Loucy (cell line): ENCODE data around the gene ZNF747.

Experiments used
- H2AFZ ChIP-seq: fragments of 200-600 bp; sonication (generic); 2 replicates; pipeline ENCODE4 v1.6.0; 2016; ENCODE audit warnings: antibody characterized with exemption, mild to moderate bottlenecking, low read length, moderate library complexity
- H3F3A ChIP-seq: fragments of 200-600 bp; 2 replicates; pipeline ENCODE4 v1.6.0; 2016; ENCODE audit warnings: antibody characterized with exemption, low read depth, mild to moderate bottlenecking
- H3K27me3 ChIP-seq: fragments of 200-600 bp; sonication (generic); 2 replicates; pipeline ENCODE4 v1.6.1; 2014; ENCODE audit warnings: low read length, mild to moderate bottlenecking; ENCODE audit not compliant: insufficient read depth, poor library complexity, severe bottlenecking
- H3K36me3 ChIP-seq: fragments of 200-600 bp; sonication (generic); 2 replicates; pipeline ENCODE4 v1.6.1; 2016; ENCODE audit warnings: low read length; ENCODE audit not compliant: insufficient read depth
- H3K4me1 ChIP-seq: fragments of 200-600 bp; sonication (generic); 2 replicates; pipeline ENCODE4 v1.5.1; 2014; ENCODE audit warnings: low read length, mild to moderate bottlenecking; ENCODE audit not compliant: insufficient read depth, poor library complexity, severe bottlenecking
- H3K4me2 ChIP-seq: fragments of 200-600 bp; sonication (generic); 2 replicates; pipeline ENCODE4 v1.6.0; 2014; ENCODE audit warnings: antibody characterized with exemption, low read length, low read depth, mild to moderate bottlenecking; ENCODE audit not compliant: poor library complexity, severe bottlenecking
- H3K4me3 ChIP-seq: fragments of 200-600 bp; sonication (generic); 2 replicates; pipeline ENCODE4 v1.5.1; 2014; ENCODE audit warnings: low read length, mild to moderate bottlenecking, mixed read lengths; ENCODE audit not compliant: poor library complexity, severe bottlenecking
- H3K79me2 ChIP-seq: fragments of 200-600 bp; sonication (generic); 2 replicates; pipeline ENCODE4 v1.6.1; 2014; ENCODE audit warnings: low read length; ENCODE audit not compliant: insufficient read depth
- H3K9ac ChIP-seq: fragments of 200-600 bp; sonication (generic); 2 replicates; pipeline ENCODE4 v1.6.0; 2014; ENCODE audit warnings: mild to moderate bottlenecking, low read depth, low read length, moderate library complexity; ENCODE audit not compliant: poor library complexity, severe bottlenecking
- H3K9me2 ChIP-seq: fragments of 200-600 bp; sonication (generic); replicated peaks from 2 replicates; pipeline ENCODE4 v1.6.1; 2016; ENCODE audit warnings: low read depth, low read length, mixed read lengths
- H3K9me3 ChIP-seq: fragments of 200-600 bp; sonication (generic); 2 replicates; pipeline ENCODE4 v1.6.1; 2014; ENCODE audit warnings: mild to moderate bottlenecking, antibody characterized with exemption, low read length, low read depth; ENCODE audit not compliant: insufficient read depth
- H4K20me1 ChIP-seq: fragments of 200-600 bp; sonication (generic); 2 replicates; pipeline ENCODE4 v1.6.0; 2014; ENCODE audit warnings: antibody characterized with exemption, low read length, mild to moderate bottlenecking; ENCODE audit not compliant: insufficient read depth, poor library complexity, severe bottlenecking
- EZH2phosphoT487 ChIP-seq: fragments of 200-600 bp; IDR thresholded peaks from 2 replicates; pipeline ENCODE4 v1.6.1; 2018; ENCODE audit warnings: antibody characterized with exemption, mild to moderate bottlenecking, moderate library complexity, borderline replicate concordance
- TF ChIP-seq, protein P1 (sequence below): fragments of 200-600 bp; sonication (generic); conservative IDR thresholded peaks from 2 replicates; pipeline ENCODE4 v1.5.1; 2014; ENCODE audit warnings: mild to moderate bottlenecking, antibody characterized with exemption, low read length

Gene ZNF747

DNA sequence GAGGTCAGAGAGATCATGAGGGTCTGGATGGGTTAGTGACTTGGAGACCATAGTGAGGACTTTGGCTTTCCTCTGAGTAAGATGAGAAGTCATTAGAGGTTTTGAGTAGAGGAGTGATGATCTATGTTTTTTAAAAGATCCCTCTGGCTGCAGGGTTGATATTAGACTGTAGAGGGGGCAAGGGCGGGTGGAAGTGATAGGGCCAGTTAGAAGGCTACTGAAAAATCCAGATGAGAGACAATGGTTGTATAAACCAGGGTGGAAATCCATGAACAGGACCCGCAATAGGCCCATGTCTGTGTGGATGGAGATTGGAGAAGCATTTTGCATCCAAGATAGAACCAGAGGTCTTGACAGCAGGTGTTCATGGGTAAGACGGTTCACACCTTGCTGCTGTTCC, 52.3 kb downstream of the ZNF747 start:
- Histone ChIP-seq H2AFZ (no peak overlapping the region), H4K20me1 (no peaks in the 10 kb centered on the region), H3K9me2 (no peaks in the 10 kb centered on the region), H3K9ac (no peak overlapping the region), H3K4me2 (no peak overlapping the region), H3K4me3 (no peak overlapping the region), H3K9me3 (no peaks in the 10 kb centered on the region), H3F3A (no peaks in the 10 kb centered on the region), H3K4me1 (peaks cover 4% of the 10 kb centered on the region), H3K79me2 (no peaks in the 10 kb centered on the region), H3K27me3 (no peaks in the 10 kb centered on the region), H3K36me3 (no peaks in the 10 kb centered on the region)
- TF ChIP-seq EZH2phosphoT487: no peak
- TF ChIP-seq, protein P1, sequence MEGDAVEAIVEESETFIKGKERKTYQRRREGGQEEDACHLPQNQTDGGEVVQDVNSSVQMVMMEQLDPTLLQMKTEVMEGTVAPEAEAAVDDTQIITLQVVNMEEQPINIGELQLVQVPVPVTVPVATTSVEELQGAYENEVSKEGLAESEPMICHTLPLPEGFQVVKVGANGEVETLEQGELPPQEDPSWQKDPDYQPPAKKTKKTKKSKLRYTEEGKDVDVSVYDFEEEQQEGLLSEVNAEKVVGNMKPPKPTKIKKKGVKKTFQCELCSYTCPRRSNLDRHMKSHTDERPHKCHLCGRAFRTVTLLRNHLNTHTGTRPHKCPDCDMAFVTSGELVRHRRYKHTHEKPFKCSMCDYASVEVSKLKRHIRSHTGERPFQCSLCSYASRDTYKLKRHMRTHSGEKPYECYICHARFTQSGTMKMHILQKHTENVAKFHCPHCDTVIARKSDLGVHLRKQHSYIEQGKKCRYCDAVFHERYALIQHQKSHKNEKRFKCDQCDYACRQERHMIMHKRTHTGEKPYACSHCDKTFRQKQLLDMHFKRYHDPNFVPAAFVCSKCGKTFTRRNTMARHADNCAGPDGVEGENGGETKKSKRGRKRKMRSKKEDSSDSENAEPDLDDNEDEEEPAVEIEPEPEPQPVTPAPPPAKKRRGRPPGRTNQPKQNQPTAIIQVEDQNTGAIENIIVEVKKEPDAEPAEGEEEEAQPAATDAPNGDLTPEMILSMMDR: peak; percentile 51

GRCh38 chr16:30481381-30481780, 53.3 kb downstream of the ZNF747 start:
- no peak overlapping the region for H2AFZ ChIP-seq

More at GRCh38 chr16:30481381-30481780, 53.3 kb downstream of the ZNF747 start:
- H3K9me3 ChIP-seq: no peaks in the 10 kb centered on the region
- no peaks in the 10 kb centered on the region for H3K27me3 ChIP-seq
- H3K79me2 ChIP-seq: no peaks in the 10 kb centered on the region
- H3K36me3 ChIP-seq: no peaks in the 10 kb centered on the region
- no peaks in the 10 kb centered on the region for H3F3A ChIP-seq
- no peaks in the 10 kb centered on the region for H4K20me1 ChIP-seq
- no peaks in the 10 kb centered on the region for H3K9me2 ChIP-seq
- no peak overlapping the region for H3K9ac ChIP-seq
- TF ChIP-seq, protein P1: no peak
- TF ChIP-seq EZH2phosphoT487: no peak
- no peak overlapping the region for H3K4me3 ChIP-seq
- H3K4me2 ChIP-seq: no peak overlapping the region
- H3K4me1 ChIP-seq: peaks cover 4% of the 10 kb centered on the region
